OCI-LY3 (cell line): ENCODE data around the gene DESI1.

ENCODE experiments used
- EZH2phosphoT487 ChIP-seq: fragments of 200-600 bp; shearing (Covaris generic); IDR thresholded peaks from 2 replicates; pipeline ENCODE4 v1.6.1; 2018; ENCODE audit warnings: antibody characterized with exemption, mixed run types, low read depth
- TF ChIP-seq, protein P1 (sequence below): fragments of 200-600, 300-600 bp; sonication (generic); IDR thresholded peaks from 2 replicates; pipeline ENCODE4 v1.5.1; 2014; ENCODE audit warnings: antibody characterized with exemption, low read length, low read depth

DNA sequence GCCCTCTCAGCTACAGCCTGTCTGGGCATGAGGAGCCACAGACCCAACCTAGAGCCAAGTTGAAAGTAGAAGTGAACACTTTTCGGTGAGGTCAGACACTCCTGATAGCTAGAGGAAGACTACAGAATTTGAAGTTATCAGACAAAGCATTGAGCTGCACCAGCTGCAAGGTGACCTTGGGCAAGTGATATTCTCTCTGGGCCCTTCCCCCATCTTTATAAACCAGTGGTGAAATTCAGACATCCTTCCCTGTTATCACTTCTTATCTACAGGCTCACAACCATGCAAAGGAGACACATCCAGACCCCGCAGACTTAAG lies 23.2 kb downstream of the DESI1 start:
- TF ChIP-seq EZH2phosphoT487, result no peak
- TF ChIP-seq, protein P1, sequence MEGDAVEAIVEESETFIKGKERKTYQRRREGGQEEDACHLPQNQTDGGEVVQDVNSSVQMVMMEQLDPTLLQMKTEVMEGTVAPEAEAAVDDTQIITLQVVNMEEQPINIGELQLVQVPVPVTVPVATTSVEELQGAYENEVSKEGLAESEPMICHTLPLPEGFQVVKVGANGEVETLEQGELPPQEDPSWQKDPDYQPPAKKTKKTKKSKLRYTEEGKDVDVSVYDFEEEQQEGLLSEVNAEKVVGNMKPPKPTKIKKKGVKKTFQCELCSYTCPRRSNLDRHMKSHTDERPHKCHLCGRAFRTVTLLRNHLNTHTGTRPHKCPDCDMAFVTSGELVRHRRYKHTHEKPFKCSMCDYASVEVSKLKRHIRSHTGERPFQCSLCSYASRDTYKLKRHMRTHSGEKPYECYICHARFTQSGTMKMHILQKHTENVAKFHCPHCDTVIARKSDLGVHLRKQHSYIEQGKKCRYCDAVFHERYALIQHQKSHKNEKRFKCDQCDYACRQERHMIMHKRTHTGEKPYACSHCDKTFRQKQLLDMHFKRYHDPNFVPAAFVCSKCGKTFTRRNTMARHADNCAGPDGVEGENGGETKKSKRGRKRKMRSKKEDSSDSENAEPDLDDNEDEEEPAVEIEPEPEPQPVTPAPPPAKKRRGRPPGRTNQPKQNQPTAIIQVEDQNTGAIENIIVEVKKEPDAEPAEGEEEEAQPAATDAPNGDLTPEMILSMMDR, result no peak
